Parathyroid adenoma (tissue), 2 donors: ENCODE data around the gene PCSK5.

ENCODE experiments used
- H2AFZ ChIP-seq: fragments of 300-600 bp; sonication (generic); one replicate; pipeline ENCODE4 v1.7.0; 2017; ENCODE audit warnings: antibody characterized with exemption, mild to moderate bottlenecking
- H3K27ac ChIP-seq: fragments of 300-600 bp; sonication (generic); one replicate; pipeline ENCODE4 v1.7.0; 2017
- H3K27me3 ChIP-seq: fragments of 300-600 bp; sonication (generic); one replicate; pipeline ENCODE4 v1.7.0; 2017; ENCODE audit warnings: low read length; ENCODE audit not compliant: control insufficient read depth, insufficient read depth
- H3K36me3 ChIP-seq: fragments of 300-600 bp; sonication (generic); one replicate; pipeline ENCODE4 v1.7.0; 2017; ENCODE audit warnings: low read length; ENCODE audit not compliant: control insufficient read depth, insufficient read depth
- H3K4me1 ChIP-seq: fragments of 300-600 bp; sonication (generic); one replicate; pipeline ENCODE4 v1.7.0; 2017; ENCODE audit warnings: control low read depth
- H3K4me2 ChIP-seq: fragments of 300-600 bp; sonication (generic); one replicate; pipeline ENCODE4 v1.7.0; 2017; ENCODE audit warnings: low read length
- H3K4me3 ChIP-seq: fragments of 300-600 bp; sonication (generic); one replicate; pipeline ENCODE4 v1.7.0; 2017; ENCODE audit warnings: low read depth, low read length
- H3K79me2 ChIP-seq: fragments of 300-600 bp; sonication (generic); one replicate; pipeline ENCODE4 v1.7.0; 2017; ENCODE audit warnings: control low read depth
- H3K9ac ChIP-seq: fragments of 300-600 bp; sonication (generic); one replicate; pipeline ENCODE4 v1.7.0; 2017; ENCODE audit warnings: mild to moderate bottlenecking
- H3K9me3 ChIP-seq: fragments of 300-600 bp; sonication (generic); one replicate; pipeline ENCODE4 v1.7.0; 2017; ENCODE audit warnings: low read length; ENCODE audit not compliant: control insufficient read depth
- CTCF ChIP-seq: fragments of 300-600 bp; sonication (generic); IDR thresholded peaks from one replicate; pipeline ENCODE4 v1.7.0; 2017; ENCODE audit warnings: antibody characterized with exemption, mild to moderate bottlenecking
- donor health status: primary hyperparathyroidism.

The PCSK5 gene

GRCh38 chr9:76271755-76272154, 381.3 kb downstream of the PCSK5 start:
- no peak for TF ChIP-seq CTCF
- Histone ChIP-seq H3K9me3 (no peaks in the 10 kb centered on the region), H3K27me3 (no peaks in the 10 kb centered on the region), H3K27ac (no peak overlapping the region), H3K9ac (no peak overlapping the region), H3K4me1 (no peaks in the 10 kb centered on the region), H3K4me2 (no peak overlapping the region), H3K4me3 (no peak overlapping the region), H3K79me2 (no peaks in the 10 kb centered on the region), H2AFZ (no peak overlapping the region), H3K36me3 (no peaks in the 10 kb centered on the region)

GRCh38 chr9:76289042-76289441, 398.6 kb downstream of the PCSK5 start:
- TF ChIP-seq CTCF = no peak
- Histone ChIP-seq H3K27me3 (no peaks in the 10 kb centered on the region), H3K4me3 (no peak overlapping the region), H3K4me2 (no peak overlapping the region), H3K9ac (no peak overlapping the region), H3K9me3 (no peaks in the 10 kb centered on the region), H3K36me3 (no peaks in the 10 kb centered on the region), H3K79me2 (no peaks in the 10 kb centered on the region), H2AFZ (no peak overlapping the region), H3K4me1 (no peaks in the 10 kb centered on the region), H3K27ac (no peak overlapping the region)

GRCh38 chr9:76289703-76290102, 399.2 kb downstream of the PCSK5 start:
- Histone ChIP-seq H3K9ac (no peak overlapping the region), H3K4me3 (no peak overlapping the region), H3K4me1 (no peaks in the 10 kb centered on the region), H3K27ac (no peak overlapping the region), H3K79me2 (no peaks in the 10 kb centered on the region), H3K36me3 (no peaks in the 10 kb centered on the region), H3K9me3 (no peaks in the 10 kb centered on the region), H2AFZ (no peak overlapping the region), H3K4me2 (no peak overlapping the region), H3K27me3 (no peaks in the 10 kb centered on the region)
- TF ChIP-seq CTCF = no peak

GRCh38 chr9:76290555-76290954, 400.1 kb downstream of the PCSK5 start:
- no peak overlapping the region for H2AFZ ChIP-seq
- H3K27ac ChIP-seq = no peak overlapping the region
- no peaks in the 10 kb centered on the region for H3K4me1 ChIP-seq
- no peak overlapping the region for H3K4me3 ChIP-seq
- TF ChIP-seq CTCF = no peak
- no peaks in the 10 kb centered on the region for H3K9me3 ChIP-seq
- no peaks in the 10 kb centered on the region for H3K79me2 ChIP-seq
- H3K9ac ChIP-seq = no peak overlapping the region
- H3K27me3 ChIP-seq = no peaks in the 10 kb centered on the region
- no peaks in the 10 kb centered on the region for H3K36me3 ChIP-seq
- no peak overlapping the region for H3K4me2 ChIP-seq

DNA sequence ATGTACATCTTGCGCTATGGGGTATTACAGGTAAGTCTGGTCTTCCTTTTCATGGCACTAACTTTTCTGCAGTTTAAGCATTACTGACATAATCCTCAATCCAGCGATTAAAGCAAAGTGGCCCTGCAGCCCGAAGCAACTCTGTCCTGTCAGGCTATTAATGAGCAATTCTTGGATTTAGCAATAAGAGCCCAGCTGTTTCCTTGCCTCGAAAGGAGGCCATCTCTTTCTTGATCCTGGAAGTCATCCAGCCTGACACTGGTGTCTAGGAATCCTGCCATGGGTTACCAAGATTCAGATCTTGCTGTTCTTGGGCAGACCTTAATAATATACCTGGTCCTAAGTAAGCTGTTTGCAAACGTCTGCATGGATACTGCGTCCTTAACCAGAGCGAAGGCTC, 401.8 kb downstream of the PCSK5 start:
- no peak overlapping the region for H3K27ac ChIP-seq
- H3K4me1 ChIP-seq = no peaks in the 10 kb centered on the region
- no peaks in the 10 kb centered on the region for H3K9me3 ChIP-seq
- no peaks in the 10 kb centered on the region for H3K36me3 ChIP-seq
- no peak overlapping the region for H3K4me3 ChIP-seq
- H3K79me2 ChIP-seq = no peaks in the 10 kb centered on the region
- H2AFZ ChIP-seq = no peak overlapping the region
- no peak overlapping the region for H3K4me2 ChIP-seq
- H3K27me3 ChIP-seq = no peaks in the 10 kb centered on the region
- no peak for TF ChIP-seq CTCF
- no peak overlapping the region for H3K9ac ChIP-seq
